GM23338 (cell line): ENCODE data around the gene NDUFA13.

ENCODE experiments used
- CREB1 ChIP-seq: fragments of 250-450 bp; sonication (Bioruptor Pico); IDR thresholded peaks from 2 replicates; pipeline ENCODE4 v1.5.0; 2020; ENCODE audit warnings: low read depth, mild to moderate bottlenecking, moderate library complexity
- CTCF ChIP-seq, 2 experiments: fragments of 200-600 bp in 1 of 2; sonication (generic) in 1 of 2; conservative IDR thresholded peaks; 2 replicates each; pipeline versions ENCODE4 v1.5.1 to v1.6.1; 2016 to 2017; ENCODE audit warnings: antibody characterized with exemption in 2 of 2, low read depth in 2 of 2, mild to moderate bottlenecking in 2 of 2, moderate library complexity in 1 of 2
- ETS1 ChIP-seq: IDR thresholded peaks from 2 replicates; pipeline ENCODE4 v1.6.1; 2016; ENCODE audit warnings: antibody characterized with exemption
- EZH2 ChIP-seq: fragments of 200-600 bp; sonication (generic); IDR thresholded peaks from one replicate; pipeline ENCODE4 v1.8.0; 2017; ENCODE audit warnings: antibody characterized with exemption, mild to moderate bottlenecking, low read depth; ENCODE audit not compliant: unreplicated experiment
- EZH2phosphoT487 ChIP-seq: fragments of 200-600 bp; sonication (generic); IDR thresholded peaks from one replicate; pipeline ENCODE4 v1.8.1; 2018; ENCODE audit warnings: antibody characterized with exemption; ENCODE audit not compliant: unreplicated experiment
- JUNB ChIP-seq: IDR thresholded peaks from one replicate; pipeline ENCODE4 v1.6.1; 2016; ENCODE audit warnings: antibody characterized with exemption; ENCODE audit not compliant: unreplicated experiment
- NANOG ChIP-seq: IDR thresholded peaks from 2 replicates; pipeline ENCODE4 v1.6.1; 2016; ENCODE audit warnings: antibody characterized with exemption, borderline replicate concordance
- POLR2AphosphoS5 ChIP-seq: IDR thresholded peaks from 2 replicates; pipeline ENCODE4 v1.6.1; 2016; ENCODE audit warnings: antibody characterized with exemption, low read depth
- REST ChIP-seq: IDR thresholded peaks from one replicate; pipeline ENCODE4 v1.6.1; 2018; ENCODE audit warnings: antibody characterized with exemption; ENCODE audit not compliant: unreplicated experiment
- STAT1 ChIP-seq: IDR thresholded peaks from one replicate; pipeline ENCODE4 v1.6.1; 2016; ENCODE audit warnings: antibody characterized with exemption; ENCODE audit not compliant: unreplicated experiment
- ZNF114 ChIP-seq: fragments of 250-450 bp; sonication (Bioruptor Pico); IDR thresholded peaks from 2 replicates; pipeline ENCODE4 v1.5.0; 2020; ENCODE audit warnings: mild to moderate bottlenecking, moderate library complexity
- ZNF331 ChIP-seq: fragments of 250-450 bp; sonication (Bioruptor Pico); IDR thresholded peaks from 2 replicates; pipeline ENCODE4 v1.5.0; 2020; ENCODE audit warnings: low read depth, mild to moderate bottlenecking, moderate library complexity
- ZNF462 ChIP-seq: fragments of 250-450 bp; sonication (Bioruptor Pico); IDR thresholded peaks from 2 replicates; pipeline ENCODE4 v1.5.0; 2020; ENCODE audit warnings: mild to moderate bottlenecking, moderate library complexity

- TF ChIP-seq CTCF (conservative IDR thresholded peaks at IDR 0.05; ENCODE audit: low read depth in 2 of 2) (no peak), REST (no peak), JUNB (no peak), STAT1 (no peak), EZH2phosphoT487 (no peak), ETS1 (no peak), EZH2 (no peak), POLR2AphosphoS5 (peak; percentile 61), ZNF331 (CRISPR knock-in tag) (no peak), NANOG (no peak), CREB1 (no peak), ZNF114 (no peak), ZNF462 (CRISPR knock-in tag) (no peak)
Observed at GRCh38 chr19:19528721-19529490, 12.9 kb downstream of the NDUFA13 start, which contains the start of gene YJEFN3.
